Measurements from ENCODE around the gene C13orf46.

- TF ChIP-seq, protein P1, sequence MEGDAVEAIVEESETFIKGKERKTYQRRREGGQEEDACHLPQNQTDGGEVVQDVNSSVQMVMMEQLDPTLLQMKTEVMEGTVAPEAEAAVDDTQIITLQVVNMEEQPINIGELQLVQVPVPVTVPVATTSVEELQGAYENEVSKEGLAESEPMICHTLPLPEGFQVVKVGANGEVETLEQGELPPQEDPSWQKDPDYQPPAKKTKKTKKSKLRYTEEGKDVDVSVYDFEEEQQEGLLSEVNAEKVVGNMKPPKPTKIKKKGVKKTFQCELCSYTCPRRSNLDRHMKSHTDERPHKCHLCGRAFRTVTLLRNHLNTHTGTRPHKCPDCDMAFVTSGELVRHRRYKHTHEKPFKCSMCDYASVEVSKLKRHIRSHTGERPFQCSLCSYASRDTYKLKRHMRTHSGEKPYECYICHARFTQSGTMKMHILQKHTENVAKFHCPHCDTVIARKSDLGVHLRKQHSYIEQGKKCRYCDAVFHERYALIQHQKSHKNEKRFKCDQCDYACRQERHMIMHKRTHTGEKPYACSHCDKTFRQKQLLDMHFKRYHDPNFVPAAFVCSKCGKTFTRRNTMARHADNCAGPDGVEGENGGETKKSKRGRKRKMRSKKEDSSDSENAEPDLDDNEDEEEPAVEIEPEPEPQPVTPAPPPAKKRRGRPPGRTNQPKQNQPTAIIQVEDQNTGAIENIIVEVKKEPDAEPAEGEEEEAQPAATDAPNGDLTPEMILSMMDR (IDR thresholded peaks at IDR 0.05; ENCODE audit: poor library complexity) = no peak
- TF ChIP-seq EZH2phosphoT487 (IDR thresholded peaks at IDR 0.05; ENCODE audit: low read depth, severe bottlenecking, unreplicated experiment) = no peak
Observed at GRCh38 chr13:113967206-113967720, 6.6 kb downstream of the C13orf46 start.
